Measurements from ENCODE around the gene NHERF2. TPM values are rescaled to one million over a fixed set of nuclear protein-coding genes. Genes with fewer than 3 reads are reported as not detected.

Gene NHERF2
- polyA plus RNA-seq, 2 of the 4 experiments (the other 2 are of a cell fraction) = 32.3 to 35.0 TPM

GRCh38 chr16:2015117-2015946 lies 11.4 kb upstream of the NHERF2 start:
- POLR2A ChIA-PET = interaction anchor here (0.8 to 2.3 kb wide), 4 partner anchors 32 to 140 kb away, joined by 4 to 9 read pairs (median 5); partner anchors contain the start of genes NTHL1, RPS2, TRAF7 and TSC2
- FAIRE-seq = no peak
- peak in 1 of 2 experiments; percentile 98 for DNase-seq (ENCODE audit: low read depth in 1 of 2, low spot score in 1 of 2)
- Histone ChIP-seq H3K27ac (peak overlapping the region; percentile 93 to 94), H3K4me1 (peaks cover 34% of the 10 kb centered on the region), H3K4me3 (0 out of 3 replicates have a peak overlapping the region, but pooled peaks have one; percentile 8), H3K9me3 (no peaks in the 10 kb centered on the region), H3K4me2 (peak overlapping the region; percentile 74)
- TF ChIP-seq RARB (CRISPR knock-in tag; IDR thresholded peaks at IDR 0.05) (no peak), CBX2 (IDR thresholded peaks at IDR 0.05; ENCODE audit: borderline replicate concordance, low read depth) (no peak), SMC3 (IDR thresholded peaks at IDR 0.05) (no peak), FOSL2 (IDR thresholded peaks at IDR 0.05) (no peak), FOSL2 (CRISPR knock-in tag; IDR thresholded peaks at IDR 0.05) (no peak), MYC (IDR thresholded peaks at IDR 0.05; ENCODE audit: borderline replicate concordance, low read length) (peak; percentile 28; the same call in 1 of the 2 replicates), PBX3 (IDR thresholded peaks at IDR 0.05) (no peak), ESRRA (IDR thresholded peaks at IDR 0.05; ENCODE audit: borderline replicate concordance, low read length) (no peak), POLR2AphosphoS2 (conservative IDR thresholded peaks at IDR 0.05; ENCODE audit: low read length) (no peak), JUN (IDR thresholded peaks at IDR 0.05) (peak; percentile 69 to 79; a peak in 4 of 5 replicates), CEBPB (IDR thresholded peaks at IDR 0.05) (peak; percentile 86 to 94), USF2 (IDR thresholded peaks at IDR 0.05) (0 out of 2 replicates have a peak, but pooled peaks have one; percentile 18), POLR2A (IDR thresholded peaks at IDR 0.05; ENCODE audit: low read length) (peak; percentile 38), HOXA7 (CRISPR knock-in tag; IDR thresholded peaks at IDR 0.05) (no peak), CTCF (IDR thresholded peaks at IDR 0.05) (no peak), MAFK (IDR thresholded peaks at IDR 0.05; ENCODE audit: partially characterized antibody) (peak; percentile 27), EHF (CRISPR knock-in tag; IDR thresholded peaks at IDR 0.05) (no peak), ZNF302 (CRISPR knock-in tag; IDR thresholded peaks at IDR 0.05) (no peak), RFX5 (IDR thresholded peaks at IDR 0.05) (no peak), HOXB5 (CRISPR knock-in tag; IDR thresholded peaks at IDR 0.05) (peak; percentile 71), HOXB13 (CRISPR knock-in tag; IDR thresholded peaks at IDR 0.05; ENCODE audit: low read depth) (no peak), GATA3 (IDR thresholded peaks at IDR 0.05; ENCODE audit: borderline replicate concordance) (peak; percentile 37; the same call in 1 of the 2 replicates), TFCP2L1 (CRISPR knock-in tag; IDR thresholded peaks at IDR 0.05) (0 out of 2 replicates have a peak, but pooled peaks have one; percentile 68), ZSCAN20 (CRISPR knock-in tag; IDR thresholded peaks at IDR 0.05) (no peak)
- TF ChIP-seq, protein P1, sequence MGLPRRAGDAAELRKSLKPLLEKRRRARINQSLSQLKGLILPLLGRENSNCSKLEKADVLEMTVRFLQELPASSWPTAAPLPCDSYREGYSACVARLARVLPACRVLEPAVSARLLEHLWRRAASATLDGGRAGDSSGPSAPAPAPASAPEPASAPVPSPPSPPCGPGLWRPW (IDR thresholded peaks at IDR 0.05) = peak; percentile 73
- TF ChIP-seq, protein P2, sequence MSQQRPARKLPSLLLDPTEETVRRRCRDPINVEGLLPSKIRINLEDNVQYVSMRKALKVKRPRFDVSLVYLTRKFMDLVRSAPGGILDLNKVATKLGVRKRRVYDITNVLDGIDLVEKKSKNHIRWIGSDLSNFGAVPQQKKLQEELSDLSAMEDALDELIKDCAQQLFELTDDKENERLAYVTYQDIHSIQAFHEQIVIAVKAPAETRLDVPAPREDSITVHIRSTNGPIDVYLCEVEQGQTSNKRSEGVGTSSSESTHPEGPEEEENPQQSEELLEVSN (IDR thresholded peaks at IDR 0.05; ENCODE audit: borderline replicate concordance, low read depth) = 0 out of 2 replicates have a peak, but pooled peaks have one; percentile 17
- CTCF ChIA-PET = interaction anchor here (0.7 to 5.4 kb wide), 13 partner anchors 8 to 129 kb away, joined by 3 to 41 read pairs (median 5); partner anchors contain the start of gene NHERF2
- WGBS (ENCODE audit: missing lambda C conversion rate) = 8% methylated on average over 23 of the region's 24 CpGs
- peak; percentile 90 to 91 for ATAC-seq
